GM12873 (cell line): ENCODE results near the gene MGAT3.

Source experiments
- TF ChIP-seq, protein P1 (sequence below): IDR thresholded peaks from 2 replicates; pipeline ENCODE4 v1.5.1; 2012; ENCODE audit warnings: low read depth, mild to moderate bottlenecking, moderate library complexity, low read length, control low read depth; ENCODE audit not compliant: insufficient read depth; ENCODE audit errors: missing control alignments

MGAT3 gene

DNA sequence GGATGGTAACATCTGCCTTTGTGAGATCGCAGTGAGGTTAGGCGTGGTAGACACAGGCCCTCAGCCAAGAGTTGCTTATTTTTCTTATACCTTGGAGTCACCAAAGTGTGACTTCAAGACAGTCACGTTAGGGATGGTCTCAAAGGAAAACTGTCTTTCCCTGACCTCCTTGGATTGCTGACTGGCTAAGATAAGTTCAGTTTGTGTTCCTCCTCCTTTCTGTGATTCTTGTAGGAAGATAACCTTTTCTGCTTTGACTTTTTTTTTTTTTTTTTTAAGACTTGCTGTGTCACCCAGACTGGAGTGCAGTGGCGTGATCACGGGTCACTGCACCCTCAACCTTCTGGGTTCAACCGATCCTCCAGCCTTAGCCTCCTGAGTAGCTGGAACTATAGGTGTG lies 34.1 kb upstream of the MGAT3 start:
- TF ChIP-seq, protein P1, sequence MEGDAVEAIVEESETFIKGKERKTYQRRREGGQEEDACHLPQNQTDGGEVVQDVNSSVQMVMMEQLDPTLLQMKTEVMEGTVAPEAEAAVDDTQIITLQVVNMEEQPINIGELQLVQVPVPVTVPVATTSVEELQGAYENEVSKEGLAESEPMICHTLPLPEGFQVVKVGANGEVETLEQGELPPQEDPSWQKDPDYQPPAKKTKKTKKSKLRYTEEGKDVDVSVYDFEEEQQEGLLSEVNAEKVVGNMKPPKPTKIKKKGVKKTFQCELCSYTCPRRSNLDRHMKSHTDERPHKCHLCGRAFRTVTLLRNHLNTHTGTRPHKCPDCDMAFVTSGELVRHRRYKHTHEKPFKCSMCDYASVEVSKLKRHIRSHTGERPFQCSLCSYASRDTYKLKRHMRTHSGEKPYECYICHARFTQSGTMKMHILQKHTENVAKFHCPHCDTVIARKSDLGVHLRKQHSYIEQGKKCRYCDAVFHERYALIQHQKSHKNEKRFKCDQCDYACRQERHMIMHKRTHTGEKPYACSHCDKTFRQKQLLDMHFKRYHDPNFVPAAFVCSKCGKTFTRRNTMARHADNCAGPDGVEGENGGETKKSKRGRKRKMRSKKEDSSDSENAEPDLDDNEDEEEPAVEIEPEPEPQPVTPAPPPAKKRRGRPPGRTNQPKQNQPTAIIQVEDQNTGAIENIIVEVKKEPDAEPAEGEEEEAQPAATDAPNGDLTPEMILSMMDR, result no peak

DNA sequence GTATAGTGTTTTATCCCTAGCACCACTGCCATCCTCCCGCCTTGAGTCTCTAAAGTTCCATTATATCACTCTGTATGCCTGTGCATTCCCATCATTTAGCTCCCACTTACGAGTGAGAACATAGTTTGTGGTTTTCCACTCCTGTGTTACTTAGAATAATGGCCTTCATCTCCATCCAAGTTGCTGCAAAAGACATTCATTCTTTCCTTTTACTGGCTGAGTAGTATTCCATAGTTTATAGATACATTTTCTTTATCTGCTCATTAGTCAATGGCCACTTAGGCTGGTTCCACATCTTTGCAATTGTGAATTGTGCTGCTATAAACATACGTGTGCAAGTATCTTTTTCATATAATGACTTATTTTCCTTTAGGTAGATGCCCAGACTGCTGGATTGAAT lies 32.8 kb upstream of the MGAT3 start:
- TF ChIP-seq, protein P1, result no peak

DNA sequence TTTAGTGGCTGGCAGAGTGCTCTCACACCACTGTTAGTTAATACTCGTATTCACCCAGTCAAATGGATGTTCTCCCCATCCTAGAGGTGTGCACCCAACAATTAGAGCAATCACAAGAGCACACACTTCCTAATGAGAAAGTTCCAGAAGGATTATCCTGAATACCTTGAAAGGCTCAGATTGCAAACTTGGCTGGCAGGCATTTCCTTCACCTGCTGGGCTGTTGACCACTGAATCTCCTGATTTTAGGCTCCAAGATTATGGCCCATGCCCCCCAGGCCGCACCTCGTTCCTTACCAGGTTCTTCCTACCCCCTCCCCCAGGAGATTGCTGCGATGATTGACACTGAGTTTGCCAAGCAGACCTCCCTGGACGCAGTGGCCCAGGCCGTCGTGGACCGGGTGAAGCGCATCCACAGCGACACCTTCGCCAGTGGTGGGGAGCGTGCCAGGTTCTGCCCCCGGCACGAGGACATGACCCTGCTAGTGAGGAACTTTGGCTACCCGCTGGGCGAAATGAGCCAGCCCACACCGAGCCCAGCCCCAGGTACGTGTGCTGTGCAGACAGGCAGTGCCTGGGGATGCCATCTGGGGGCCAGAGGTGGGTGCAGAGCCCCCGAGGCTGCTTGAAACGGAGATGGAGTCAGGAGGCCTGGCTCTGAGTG lies 30.3 kb upstream of the MGAT3 start:
- TF ChIP-seq, protein P1, result no peak

DNA sequence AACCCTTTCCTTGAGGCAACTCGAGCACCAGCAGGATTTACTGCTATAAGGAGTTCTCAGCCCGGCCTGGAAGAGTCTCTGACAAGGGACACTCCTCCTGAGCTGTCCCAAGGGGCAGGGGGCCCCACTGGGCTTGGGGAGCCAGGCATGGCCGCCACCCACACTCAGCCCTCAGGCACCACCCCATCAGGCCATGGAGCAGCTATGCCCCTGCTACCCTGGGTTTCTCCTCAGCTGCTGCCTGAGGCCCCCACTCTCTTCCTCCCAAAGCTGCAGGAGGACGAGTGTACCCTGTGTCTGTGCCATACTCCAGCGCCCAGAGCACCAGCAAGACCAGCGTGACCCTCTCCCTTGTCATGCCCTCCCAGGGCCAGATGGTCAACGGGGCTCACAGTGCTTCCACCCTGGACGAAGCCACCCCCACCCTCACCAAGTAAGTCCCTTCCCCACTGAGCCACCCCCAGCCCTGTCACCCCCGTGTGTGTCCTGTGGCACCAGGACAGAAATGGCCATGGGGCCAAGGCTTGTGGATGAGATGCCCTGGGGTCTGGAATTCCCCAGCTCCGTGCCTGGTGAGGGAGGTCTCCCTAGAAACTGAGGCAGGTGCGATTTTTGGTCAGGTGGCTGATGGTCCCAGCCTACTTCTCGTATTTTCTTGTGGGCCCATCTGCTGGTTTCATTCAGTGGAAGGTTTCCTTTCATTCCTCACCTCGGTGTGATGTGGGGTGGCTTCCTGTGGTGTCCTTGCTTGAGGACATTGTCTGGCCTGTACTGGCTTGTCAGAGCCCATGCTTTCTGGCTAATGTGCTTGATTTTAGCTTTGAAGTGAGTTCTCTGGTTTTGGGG lies 28.8 kb upstream of the MGAT3 start:
- TF ChIP-seq, protein P1, result no peak

DNA sequence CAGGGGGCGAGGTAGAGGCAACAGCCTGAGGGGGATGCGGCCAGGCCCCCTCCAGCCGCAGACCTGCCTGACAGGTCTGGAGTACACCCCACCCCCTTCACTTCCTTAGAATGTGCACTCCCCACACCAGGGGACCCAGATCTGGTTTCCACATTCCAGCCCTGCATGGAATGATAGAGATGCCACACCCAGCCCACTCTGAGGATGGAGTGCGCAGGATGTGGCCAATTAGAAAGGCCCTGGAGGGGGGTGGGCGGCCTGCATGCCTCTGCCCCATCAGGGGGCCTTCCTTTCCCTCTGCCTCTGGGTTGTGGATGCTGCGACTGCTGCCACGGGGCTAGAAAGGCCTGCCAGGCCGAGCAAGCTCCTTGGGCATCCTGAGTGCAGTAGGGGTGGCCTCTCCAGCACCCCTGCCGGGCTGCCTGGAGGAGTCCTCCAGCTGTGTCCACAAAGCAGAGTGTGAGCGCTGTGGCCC lies 28.2 kb upstream of the MGAT3 start:
- TF ChIP-seq, protein P1, result no peak

DNA sequence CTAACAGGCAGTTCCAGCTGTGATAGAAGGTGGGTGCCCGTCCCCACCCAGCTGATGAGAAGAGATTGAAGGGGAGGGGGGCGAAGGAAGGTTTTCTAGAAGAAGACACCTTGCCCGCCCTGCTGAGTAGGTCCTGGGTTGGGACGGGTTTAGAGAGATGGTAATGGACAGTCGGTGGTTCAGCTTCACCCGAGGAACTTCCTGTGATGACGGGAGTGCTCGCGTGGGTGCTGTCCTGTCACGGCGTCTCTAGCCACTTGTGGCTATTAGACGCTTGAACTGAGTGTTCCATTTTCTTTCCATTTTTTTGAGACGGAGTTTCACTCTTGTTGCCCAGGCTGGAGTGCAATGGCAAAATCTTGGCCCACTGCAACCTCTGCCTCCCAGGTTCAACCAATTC lies 27.6 kb upstream of the MGAT3 start:
- TF ChIP-seq, protein P1, result no peak

DNA sequence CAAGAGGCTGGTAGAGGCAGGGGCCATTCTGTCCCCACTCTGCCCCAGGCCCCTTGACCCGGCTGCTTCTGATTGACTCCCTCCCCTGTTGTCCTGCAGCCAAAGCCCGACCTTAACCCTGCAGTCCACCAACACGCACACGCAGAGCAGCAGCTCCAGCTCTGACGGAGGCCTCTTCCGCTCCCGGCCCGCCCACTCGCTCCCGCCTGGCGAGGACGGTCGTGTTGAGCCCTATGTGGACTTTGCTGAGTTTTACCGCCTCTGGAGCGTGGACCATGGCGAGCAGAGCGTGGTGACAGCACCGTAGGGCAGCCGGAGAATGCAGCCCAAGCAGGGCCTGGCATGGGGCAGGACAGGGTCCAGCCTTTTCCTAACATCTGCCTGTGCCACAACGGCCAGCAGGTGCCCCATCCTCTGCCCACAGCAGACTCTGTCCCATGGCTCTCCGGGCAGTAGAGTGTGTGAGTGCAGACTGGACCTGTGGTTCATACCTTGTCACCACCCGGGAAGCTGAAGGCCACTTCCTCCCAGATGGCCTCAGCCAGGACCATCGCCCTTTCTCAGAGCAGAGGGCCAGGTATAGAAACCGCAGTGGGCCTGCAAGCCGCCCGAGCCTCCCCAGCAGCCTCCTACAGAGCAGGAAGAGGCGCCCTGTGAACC lies 26.8 kb upstream of the MGAT3 start:
- TF ChIP-seq, protein P1, result no peak
